HG03045 (cell line): ENCODE measurements around the gene SON.

Source experiments
- ATAC-seq: cut with Tn5 transposase; IDR thresholded peaks from one replicate; pipeline ENCODE4 v1.9.1; 2021; ENCODE audit warnings: mild to moderate bottlenecking, moderate library complexity; ENCODE audit not compliant: unreplicated experiment

Gene SON

GRCh38 chr21:33541756-33542639 is 840 bp upstream of the SON start, which contains the start of gene GART:
Gene GART (minus strand): TSS chr21:33542117. CDS start chr21:33539315, 2,802 bp downstream.
- peak; percentile 63 for ATAC-seq

GRCh38 chr21:33543505-33544129 is 779 bp downstream of the SON start:
- ATAC-seq = peak; percentile 9

- ATAC-seq = no peak
Measured at GRCh38 chr21:33544451-33545195, 1.8 kb downstream of the SON start.

GRCh38 chr21:33546086-33546485 is 3.2 kb downstream of the SON start:
- ATAC-seq = no peak

GRCh38 chr21:33549848-33550771 is 7.3 kb downstream of the SON start:
- ATAC-seq = no peak

GRCh38 chr21:33550772-33551660 is 8.2 kb downstream of the SON start:
- ATAC-seq = no peak

GRCh38 chr21:33551664-33552063 is 8.8 kb downstream of the SON start:
- ATAC-seq = no peak

- ATAC-seq = no peak
Measured at GRCh38 chr21:33552093-33552998, 9.5 kb downstream of the SON start.

GRCh38 chr21:33552999-33553598 is 10.3 kb downstream of the SON start:
- no peak for ATAC-seq

GRCh38 chr21:33554236-33554981 is 11.6 kb downstream of the SON start:
- no peak for ATAC-seq

- no peak for ATAC-seq
Measured at GRCh38 chr21:33554982-33555344, 12.1 kb downstream of the SON start.

GRCh38 chr21:33557447-33557846 is 14.6 kb downstream of the SON start:
- no peak for ATAC-seq

GRCh38 chr21:33558777-33559421 is 16.1 kb downstream of the SON start:
- no peak for ATAC-seq

- no peak for ATAC-seq
Measured at GRCh38 chr21:33559813-33560212, 17.0 kb downstream of the SON start.

GRCh38 chr21:33560965-33561364 is 18.1 kb downstream of the SON start:
- no peak for ATAC-seq

GRCh38 chr21:33561373-33561772 is 18.5 kb downstream of the SON start:
- ATAC-seq = no peak

- ATAC-seq = no peak
Measured at GRCh38 chr21:33562389-33562788, 19.6 kb downstream of the SON start.
